Gastroesophageal sphincter (tissue), 3 donors: ENCODE data around the gene OSR1.

Experiments used
- CTCF ChIP-seq, 4 experiments: fragments of 200-600 bp in 2 of 4; fragments of 450-650 bp in 2 of 4; sonication (generic) in 1 of 4; IDR thresholded peaks; one replicate each; pipeline ENCODE4 v1.5.1; 2017 to 2019; ENCODE audit warnings: antibody characterized with exemption in 4 of 4, mild to moderate bottlenecking in 2 of 4, moderate library complexity in 2 of 4
- POLR2AphosphoS5 ChIP-seq: sonication (generic); formaldehyde crosslinking; IDR thresholded peaks from one replicate; pipeline ENCODE4 v1.6.1; 2017; ENCODE audit warnings: antibody characterized with exemption

- no peak for TF ChIP-seq POLR2AphosphoS5
- TF ChIP-seq CTCF (IDR thresholded peaks at IDR 0.05) = no peak
Observed at GRCh38 chr2:19380532-19380931, 22.1 kb upstream of the OSR1 start.
